Heart right ventricle (tissue), 16 donors: ENCODE measurements around the gene XCL2. TPM values are rescaled to one million over a fixed set of nuclear protein-coding genes. Genes with fewer than 3 reads are reported as not detected.
A peak's percentile ranks its signal among the peaks of the same experiment; 100 is the strongest.

ENCODE experiments used
- ATAC-seq, 8 donors: fragments of 200-7000 bp; cut with Tn5 transposase; one replicate each; pipeline ENCODE4 v1.9.1; 2020; ENCODE audit warnings: mild to moderate bottlenecking in 8 of 8, moderate library complexity in 8 of 8, moderate number of reproducible peaks in 1 of 8
- DNase-seq, 2 donors: peaks; one replicate each; pipeline ENCODE4 v3.0.0-alpha.2; 2020
- H3K27ac ChIP-seq, 10 donors: fragments of 200-600 bp; sonication (generic) in 2 of 10; one replicate each; pipeline versions ENCODE4 v1.5.0 to v1.8.0; 2020 to 2022; ENCODE audit warnings: mild to moderate bottlenecking in 3 of 10
- H3K27me3 ChIP-seq, 7 donors: fragments of 200-600 bp; one replicate each; pipeline ENCODE4 v1.8.0; 2021 to 2022; ENCODE audit warnings: mild to moderate bottlenecking in 2 of 7
- H3K36me3 ChIP-seq, 9 donors: fragments of 200-600 bp; sonication (generic) in 1 of 9; one replicate each; pipeline versions ENCODE4 v1.5.0 to v1.8.0; 2020 to 2022; ENCODE audit warnings: mild to moderate bottlenecking in 2 of 9
- H3K4me1 ChIP-seq, 9 donors: fragments of 200-600 bp; sonication (generic) in 1 of 9; one replicate each; pipeline versions ENCODE4 v1.5.0 to v1.8.0; 2020 to 2022; ENCODE audit warnings: mild to moderate bottlenecking in 4 of 9
- H3K4me3 ChIP-seq, 10 donors: fragments of 200-600 bp; sonication (generic) in 2 of 10; one replicate each; pipeline versions ENCODE4 v1.5.0 to v1.8.0; 2020 to 2022; ENCODE audit warnings: mild to moderate bottlenecking in 7 of 10, moderate library complexity in 2 of 10
- H3K9me3 ChIP-seq, 11 donors: fragments of 200-600 bp in 10 of 11; sonication (generic) in 2 of 11; one replicate each; pipeline versions ENCODE4 v1.5.0 to v1.8.0; 2013 to 2022; ENCODE audit warnings: mild to moderate bottlenecking in 2 of 11, control low read depth in 1 of 11, moderate library complexity in 1 of 11
- WGBS, 2 donors: extraction: QIAGEN DNeasy Blood & Tissue Kit; methylation state at CpG; one replicate each; pipeline ENCODE4 v1.1.7; 2013; ENCODE audit warnings: inconsistent platforms in 1 of 2; 5-methylcytosine and 5-hydroxymethylcytosine counted together
- intact Hi-C, 10 donors: fragments of 100-400 bp; cut with DNase I; formaldehyde crosslinking; loops; one replicate each; pipeline versions ENCODE4 v1.11.1 to v1.14.2; 2022
- polyA plus RNA-seq, 2 donors: library from polyadenylated mRNA; stranded (reverse); fragments of 200-250 nt; gene quantifications; one replicate each; pipeline ENCODE4 v1.2.3, GENCODE V29; 2013
- total RNA-seq, 10 donors: library from RNA; stranded (reverse); fragmentation: NEBNext Ultra II Directional in 3 of 10; extraction: Animal tissue kit (Norgen Biotek cat#: 25700) in 3 of 10; gene quantifications; one replicate each; pipeline versions ENCODE4 v1.2.1 to v1.2.4, GENCODE V29; 2021 to 2023
- TF ChIP-seq, protein P1 (sequence below), 9 donors: fragments of 200-600 bp; sonication (generic) in 2 of 9; IDR thresholded peaks; one replicate each; pipeline versions ENCODE4 v1.5.0 to v1.8.0; 2021 to 2022; ENCODE audit warnings: antibody characterized with exemption in 9 of 9, mild to moderate bottlenecking in 5 of 9, moderate library complexity in 1 of 9
- donor health status: Arrhythmogenic right ventricular cardiomyopathy.
- donor health status: ischemic (EF 13 %, LVEDD 7.1; RV severe dilation, severe dysfunction).
- donor health status: healthy with polysubstance abuse.
- donor health status: DM: no; HTN: yes; CAD: no.
- donor health status: DM: no; HTN: no; CAD: no.
- donor health status: ischemic (EF 25% LVEDD 6.9; RV normal size, moderate dysfunction).
- donor health status: ischemic (EF 25% LVEDD 5.7; RV mildly dilated, moderate dysfunction).
- donor health status: healthy.
- donor health status: DM: yes; HTN: yes; CAD: no.
- donor health status: Ischemic cardiomyopathy.
- donor health status: ischemic (EF 35%, LVEDD 5.7; RV mildly dilated, moderate dysfunction).
- donor health status: nonischemic (EF 11% LVEDD 7.7; RV severe dilation, severe dysfunction).
- donor health status: DM: yes; HTN: yes; CAD: no.
- donor health status: PGD.
- donor health status: ischemic (EF 29% LVEDD 5.4; RV normal size, mild dysfunction).
- donor health status: nonischemic (EF 23%, LVEDD 6.1; RV moderate dilation, normal function).

Gene XCL2
- total and polyA plus RNA-seq, 12 donors, result 0.17 to 7.5 (median 0.54) TPM; not detected in 9

DNA sequence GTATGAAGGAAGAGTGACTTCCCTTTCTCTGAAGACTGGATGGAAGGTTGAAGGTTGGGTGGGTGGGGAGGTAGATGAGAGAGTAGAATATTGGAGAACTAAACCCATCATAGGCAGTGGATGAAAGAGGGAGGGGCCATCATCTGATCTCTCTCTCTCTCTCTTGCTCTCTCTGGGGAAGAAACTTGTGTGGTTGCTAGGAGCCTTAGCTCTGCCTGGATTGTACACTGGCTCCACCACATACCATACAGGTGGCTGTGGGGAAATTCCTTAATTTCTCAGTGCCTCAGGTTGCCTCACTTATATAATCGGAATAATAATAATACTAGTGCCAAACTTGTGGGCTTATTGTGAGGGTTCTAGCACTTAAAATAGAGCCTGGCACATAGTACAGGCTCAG, 42.1 kb upstream of the XCL2 start:
- no peak for DNase-seq

DNA sequence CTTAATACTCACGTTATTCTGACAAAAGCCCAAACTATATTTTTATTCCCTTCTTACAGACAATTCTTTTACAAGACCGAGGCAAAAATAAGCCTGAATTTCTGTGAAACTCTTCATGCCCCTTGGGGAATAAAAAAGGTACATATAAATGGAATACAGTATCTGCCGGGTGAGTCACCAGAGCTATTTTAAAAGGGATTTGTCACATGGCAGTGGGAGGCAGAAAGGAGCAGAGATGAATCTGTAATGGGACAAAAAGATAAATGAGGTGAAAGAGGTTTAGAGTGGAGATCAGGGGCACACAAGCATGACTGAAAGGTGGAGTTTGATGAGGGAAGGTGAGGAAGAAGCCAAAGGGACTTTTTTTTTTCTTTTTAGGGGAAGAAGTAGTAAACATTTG, 41.4 kb upstream of the XCL2 start:
- Histone ChIP-seq H3K9me3 (no peaks in the 10 kb centered on the region), H3K4me3 (no peak overlapping the region), H3K36me3 (no peaks in the 10 kb centered on the region), H3K27me3 (no peaks in the 10 kb centered on the region), H3K27ac (peak overlapping the region in 3 of 10 donors; percentile 22 to 32 (median 26)), H3K4me1 (peaks cover 0 to 16% (median 4%) of the 10 kb centered on the region in 9 donors)
- WGBS, 2 donors, result 45 to 48% methylated on average over 3 of the region's 3 CpGs
- TF ChIP-seq, protein P1, sequence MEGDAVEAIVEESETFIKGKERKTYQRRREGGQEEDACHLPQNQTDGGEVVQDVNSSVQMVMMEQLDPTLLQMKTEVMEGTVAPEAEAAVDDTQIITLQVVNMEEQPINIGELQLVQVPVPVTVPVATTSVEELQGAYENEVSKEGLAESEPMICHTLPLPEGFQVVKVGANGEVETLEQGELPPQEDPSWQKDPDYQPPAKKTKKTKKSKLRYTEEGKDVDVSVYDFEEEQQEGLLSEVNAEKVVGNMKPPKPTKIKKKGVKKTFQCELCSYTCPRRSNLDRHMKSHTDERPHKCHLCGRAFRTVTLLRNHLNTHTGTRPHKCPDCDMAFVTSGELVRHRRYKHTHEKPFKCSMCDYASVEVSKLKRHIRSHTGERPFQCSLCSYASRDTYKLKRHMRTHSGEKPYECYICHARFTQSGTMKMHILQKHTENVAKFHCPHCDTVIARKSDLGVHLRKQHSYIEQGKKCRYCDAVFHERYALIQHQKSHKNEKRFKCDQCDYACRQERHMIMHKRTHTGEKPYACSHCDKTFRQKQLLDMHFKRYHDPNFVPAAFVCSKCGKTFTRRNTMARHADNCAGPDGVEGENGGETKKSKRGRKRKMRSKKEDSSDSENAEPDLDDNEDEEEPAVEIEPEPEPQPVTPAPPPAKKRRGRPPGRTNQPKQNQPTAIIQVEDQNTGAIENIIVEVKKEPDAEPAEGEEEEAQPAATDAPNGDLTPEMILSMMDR (IDR thresholded peaks at IDR 0.05), result no peak
- intact Hi-C loops, result no loop called here
- peak in 1 of 2 donors; percentile 17 for DNase-seq
- peak in 5 of 8 donors; percentile 58 to 85 (median 70) for ATAC-seq

More for the DNA sequence above, 42.1 kb upstream of the XCL2 start:
- no peaks in the 10 kb centered on the region for H3K9me3 ChIP-seq
- no peaks in the 10 kb centered on the region for H3K36me3 ChIP-seq
- peak overlapping the region in 1 of 10 donors; percentile 26 for H3K27ac ChIP-seq
- peaks cover 0 to 16% (median 4%) of the 10 kb centered on the region in 9 donors for H3K4me1 ChIP-seq
- H3K4me3 ChIP-seq, result no peak overlapping the region
- no peak for ATAC-seq
- TF ChIP-seq, protein P1 (IDR thresholded peaks at IDR 0.05), result no peak
- no peaks in the 10 kb centered on the region for H3K27me3 ChIP-seq
- intact Hi-C loops, result no loop called here
- 43 to 98% methylated on average over 1 of the region's 1 CpG for WGBS, 2 donors

DNA sequence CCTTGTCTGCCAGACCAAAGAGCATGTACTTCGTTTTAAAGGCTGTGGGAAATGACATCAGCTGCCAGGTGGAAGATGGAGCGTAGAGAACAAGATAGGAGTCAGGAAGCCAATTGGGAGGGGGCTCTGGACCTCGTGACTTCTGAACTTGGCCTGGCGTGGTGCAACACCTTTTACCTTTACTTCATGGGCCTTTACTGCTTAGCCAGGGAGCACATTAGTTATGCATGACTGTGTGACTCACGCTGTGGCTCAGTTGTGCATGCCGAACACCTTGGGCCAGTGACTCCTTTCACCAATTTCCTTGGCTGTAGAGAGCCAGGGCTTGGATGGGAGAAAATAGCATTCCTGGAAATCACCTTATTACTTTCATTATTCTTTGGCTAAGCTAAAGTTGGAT, 39.8 kb upstream of the XCL2 start:
- 80 to 88% methylated on average over 6 of the region's 6 CpGs for WGBS, 2 donors
- intact Hi-C loops, result no loop called here
- no peaks in the 10 kb centered on the region for H3K36me3 ChIP-seq
- no peak overlapping the region for H3K4me3 ChIP-seq
- peaks cover 0 to 16% (median 4%) of the 10 kb centered on the region in 9 donors for H3K4me1 ChIP-seq
- H3K27me3 ChIP-seq, result no peaks in the 10 kb centered on the region
- no peak overlapping the region for H3K27ac ChIP-seq
- ATAC-seq (peak in 2 of 8 donors; percentile 27 to 30), DNase-seq (no peak)
- H3K9me3 ChIP-seq, result no peaks in the 10 kb centered on the region
- TF ChIP-seq, protein P1 (IDR thresholded peaks at IDR 0.05), result no peak

DNA sequence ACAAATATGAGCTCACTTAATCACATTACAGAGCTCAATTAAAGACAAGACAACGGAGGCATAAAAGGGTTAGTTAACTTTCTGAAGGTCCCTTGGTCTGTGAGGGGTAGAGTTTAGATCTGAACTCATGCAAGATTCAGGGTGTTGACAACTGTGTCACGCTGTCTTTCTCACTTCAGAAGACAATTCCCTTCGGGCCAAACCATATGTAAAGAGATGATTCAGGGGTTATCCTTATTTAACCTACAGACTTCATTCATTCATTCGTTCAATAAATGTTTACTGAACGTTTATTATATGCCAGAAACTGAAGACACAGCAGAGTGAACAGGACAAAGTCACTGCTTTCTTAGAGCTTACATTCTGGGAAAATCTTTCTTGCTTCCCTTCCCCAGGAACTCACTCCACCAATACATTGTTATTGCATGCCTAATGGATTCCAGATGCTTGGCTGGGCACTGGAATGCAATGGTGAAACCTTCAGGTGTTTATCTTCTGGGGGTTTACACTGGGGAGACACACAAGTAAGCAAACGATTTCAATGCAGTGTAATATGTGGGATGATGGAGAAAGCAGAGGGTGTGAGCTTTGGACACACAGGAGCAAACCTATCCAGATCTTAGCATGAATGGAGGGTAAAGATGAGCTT, 39.0 kb upstream of the XCL2 start:
- intact Hi-C loops, result no loop called here
- TF ChIP-seq, protein P1 (IDR thresholded peaks at IDR 0.05), result no peak
- Histone ChIP-seq H3K27me3 (no peaks in the 10 kb centered on the region), H3K36me3 (no peaks in the 10 kb centered on the region), H3K4me3 (no peak overlapping the region), H3K27ac (no peak overlapping the region), H3K9me3 (no peaks in the 10 kb centered on the region), H3K4me1 (peaks cover 0 to 16% (median 6%) of the 10 kb centered on the region in 9 donors)
- DNase-seq (no peak), ATAC-seq (no peak)
- WGBS, 2 donors, result 62% methylated on average over 6 of the region's 6 CpGs
